SK-N-SH (cell line): ENCODE data around the gene TJAP1. TPM values are rescaled to one million over a fixed set of nuclear protein-coding genes. Genes with fewer than 3 reads are reported as not detected.

Source experiments
- CTCF ChIA-PET: fragments of 300-600, 350-600 bp; formaldehyde crosslinking; extraction: SDS; loops from one replicate; lab custom pipeline; 2021; lab: Yijun Ruan, JAX
- POLR2A ChIA-PET: fragments of 350-600 bp; sonication (Branson Sonifier 250); formaldehyde crosslinking; extraction: SDS; loops from one replicate; lab custom pipeline; 2020; ENCODE audit warnings: antibody characterized with exemption, inconsistent platforms; lab: Yijun Ruan, JAX
- DNase-seq: peaks from one replicate; pipeline ENCODE4 v3.0.0; 2012
- H2AFZ ChIP-seq: fragments of 200-600 bp; sonication (generic); 2 replicates; pipeline ENCODE4 v1.8.1; 2016; ENCODE audit warnings: antibody characterized with exemption, mild to moderate bottlenecking, low read depth
- H3F3A ChIP-seq: fragments of 200-600 bp; sonication (generic); replicated peaks from 2 replicates; pipeline ENCODE3; 2016; ENCODE audit warnings: antibody characterized with exemption, mild to moderate bottlenecking; ENCODE audit not compliant: insufficient read depth
- H3K27ac ChIP-seq, 2 experiments: fragments of 200-500 bp in 1 of 2; fragments of 200-600 bp in 1 of 2; sonication (Bioruptor generic) in 1 of 2; sonication (generic), shearing (Covaris generic) in 1 of 2; 2 replicates each; pipeline versions ENCODE4 v1.5.1 to v1.6.1; 2014 to 2016; ENCODE audit warnings: low read depth in 2 of 2, inconsistent platforms in 1 of 2, low read length in 1 of 2, mild to moderate bottlenecking in 1 of 2, mixed read lengths in 1 of 2
- H3K27me3 ChIP-seq: fragments of 200-600 bp; sonication (generic), shearing (Covaris generic); 2 replicates; pipeline ENCODE4 v1.6.1; 2016; ENCODE audit warnings: mixed run types; ENCODE audit not compliant: insufficient read depth
- H3K36me3 ChIP-seq, 2 experiments: fragments of 200-500 bp in 1 of 2; fragments of 200-600 bp in 1 of 2; sonication (Bioruptor generic) in 1 of 2; sonication (generic) in 1 of 2; replicated peaks in 1 of 2; 2 replicates each; pipeline versions ENCODE3 to v1.5.1; 2014 to 2016; ENCODE audit warnings: low read length in 1 of 2, mild to moderate bottlenecking in 1 of 2; ENCODE audit not compliant: insufficient read depth in 2 of 2, control insufficient read depth in 1 of 2
- H3K4me1 ChIP-seq, 2 experiments: fragments of 200-500 bp in 1 of 2; fragments of 200-600 bp in 1 of 2; sonication (Bioruptor generic) in 1 of 2; sonication (generic), shearing (Covaris generic) in 1 of 2; 2 replicates each; pipeline versions ENCODE4 v1.5.1 to v1.6.1; 2014 to 2016; ENCODE audit warnings: low read depth in 1 of 2, low read length in 1 of 2, mixed run types in 1 of 2; ENCODE audit not compliant: insufficient read depth in 2 of 2, control insufficient read depth in 1 of 2
- H3K4me2 ChIP-seq: fragments of 200-600 bp; sonication (generic), shearing (Covaris generic); 2 replicates; pipeline ENCODE4 v1.6.1; 2017; ENCODE audit warnings: mixed run types
- H3K4me3 ChIP-seq, 2 experiments: fragments of 200-500 bp in 1 of 2; fragments of 200-600 bp in 1 of 2; sonication (Bioruptor generic) in 1 of 2; sonication (generic), shearing (Covaris generic) in 1 of 2; 2 replicates each; pipeline versions ENCODE4 v1.5.1 to v1.8.1; 2014 to 2016; ENCODE audit warnings: low read depth in 2 of 2, inconsistent platforms in 1 of 2, low read length in 1 of 2, mild to moderate bottlenecking in 1 of 2, mixed read lengths in 1 of 2, moderate library complexity in 1 of 2
- H3K79me2 ChIP-seq: fragments of 200-600 bp; sonication (generic); 2 replicates; pipeline ENCODE4 v1.8.1; 2017; ENCODE audit warnings: mild to moderate bottlenecking; ENCODE audit not compliant: insufficient read depth
- H3K9ac ChIP-seq: fragments of 200-600 bp; sonication (generic); 2 replicates; pipeline ENCODE4 v1.6.1; 2017; ENCODE audit warnings: mixed run types
- H3K9me2 ChIP-seq: fragments of 200-600 bp; sonication (generic); 2 replicates; pipeline ENCODE4 v1.6.1; 2017; ENCODE audit warnings: mixed run types
- H3K9me3 ChIP-seq: fragments of 200-600 bp; sonication (generic); 2 replicates; pipeline ENCODE4 v1.6.1; 2017; ENCODE audit warnings: mixed run types, mild to moderate bottlenecking, moderate library complexity
- H4K20me1 ChIP-seq: fragments of 200-600 bp; sonication (generic); 2 replicates; pipeline ENCODE4 v1.6.1; 2017; ENCODE audit warnings: mild to moderate bottlenecking, mixed run types; ENCODE audit not compliant: insufficient read depth
- CHD2 ChIP-seq: fragments of 150-350 bp; IDR thresholded peaks from 2 replicates; pipeline ENCODE4 v1.6.1; 2018; ENCODE audit warnings: low read length; ENCODE audit not compliant: partially characterized antibody
- CTCF ChIP-seq: fragments of 200-600 bp; sonication (generic); IDR thresholded peaks from 2 replicates; pipeline ENCODE4 v1.6.1; 2017; ENCODE audit warnings: antibody characterized with exemption, mild to moderate bottlenecking, moderate library complexity
- ELF1 ChIP-seq: IDR thresholded peaks from 2 replicates; pipeline ENCODE4 v1.4.0; 2012
- FOXM1 ChIP-seq: IDR thresholded peaks from 2 replicates; pipeline ENCODE4 v1.4.0; 2012; ENCODE audit warnings: low read depth, mild to moderate bottlenecking
- GABPA ChIP-seq: IDR thresholded peaks from 2 replicates; pipeline ENCODE4 v1.4.0; 2012; ENCODE audit warnings: low read depth, mild to moderate bottlenecking
- GATA2 ChIP-seq: sonication (generic); formaldehyde crosslinking; IDR thresholded peaks from 2 replicates; pipeline ENCODE4 v1.5.0; 2020; ENCODE audit warnings: mild to moderate bottlenecking, missing genetic modification reagents
- IRF3 ChIP-seq: fragments of 150-350 bp; IDR thresholded peaks from 2 replicates; pipeline ENCODE4 v1.6.1; 2016; ENCODE audit warnings: mild to moderate bottlenecking, low read depth, low read length
- JUND ChIP-seq: IDR thresholded peaks from 2 replicates; pipeline ENCODE4 v1.4.0; 2012
- MEF2A ChIP-seq: IDR thresholded peaks from 2 replicates; pipeline ENCODE4 v1.4.0; 2012; ENCODE audit warnings: low read depth, borderline replicate concordance
- MXI1 ChIP-seq: IDR thresholded peaks from 2 replicates; pipeline ENCODE4 v1.6.1; 2012; ENCODE audit warnings: mild to moderate bottlenecking, low read depth, low read length, improper control_type of control experiment
- PBX3 ChIP-seq: IDR thresholded peaks from 2 replicates; pipeline ENCODE4; 2012
- POLR2AphosphoS5 ChIP-seq: IDR thresholded peaks from 2 replicates; pipeline ENCODE4 v1.6.1; 2012; ENCODE audit warnings: low read depth, low read length
- RAD21 ChIP-seq: IDR thresholded peaks from 2 replicates; pipeline ENCODE4 v1.6.1; 2012; ENCODE audit warnings: mild to moderate bottlenecking, low read length
- RFX5 ChIP-seq: IDR thresholded peaks from 2 replicates; pipeline ENCODE4 v1.6.1; 2012; ENCODE audit warnings: mild to moderate bottlenecking, improper control_type of control experiment, low read length
- RXRA ChIP-seq: IDR thresholded peaks from 2 replicates; pipeline ENCODE4 v1.4.0; 2012; ENCODE audit warnings: low read depth, mild to moderate bottlenecking, borderline replicate concordance
- SIN3A ChIP-seq: IDR thresholded peaks from 2 replicates; pipeline ENCODE4 v1.6.1; 2012; ENCODE audit warnings: low read depth, mild to moderate bottlenecking, low read length, moderate library complexity, borderline replicate concordance
- SMC3 ChIP-seq: IDR thresholded peaks from 2 replicates; pipeline ENCODE4 v1.6.1; 2012; ENCODE audit warnings: low read depth, low read length, improper control_type of control experiment
- TAF1 ChIP-seq: IDR thresholded peaks from 2 replicates; pipeline ENCODE4 v1.6.1; 2012; ENCODE audit warnings: low read depth, mild to moderate bottlenecking, low read length, moderate library complexity, borderline replicate concordance
- TCF12 ChIP-seq: IDR thresholded peaks from 2 replicates; pipeline ENCODE4 v1.4.0; 2012
- USF1 ChIP-seq: IDR thresholded peaks from 2 replicates; pipeline ENCODE4 v1.4.0; 2012; ENCODE audit warnings: low read depth, borderline replicate concordance
- YY1 ChIP-seq: IDR thresholded peaks from 2 replicates; pipeline ENCODE4 v1.4.0; 2012; ENCODE audit warnings: low read depth, mild to moderate bottlenecking
- WGBS: methylation state at CpG from one replicate; pipeline ENCODE4 v1.1.6; 2017; ENCODE audit warnings: low lambda C conversion rate; 5-methylcytosine and 5-hydroxymethylcytosine counted together
- polyA plus RNA-seq, 3 experiments: library from polyadenylated mRNA; depleted of rRNA; stranded (reverse); fragments of >200 nt; gene quantifications; 2 replicates each; pipeline ENCODE4 v1.2.3, GENCODE V29; 2012
- TF ChIP-seq, protein P1 (sequence below): fragments of 150-350 bp; IDR thresholded peaks from 2 replicates; pipeline ENCODE4 v1.6.1; 2017; ENCODE audit warnings: antibody characterized with exemption, low read length, low read depth, borderline replicate concordance

Gene TJAP1
- polyA plus RNA-seq, 1 of the 3 experiments (the other 2 are of a cell fraction): 39.5 TPM

DNA sequence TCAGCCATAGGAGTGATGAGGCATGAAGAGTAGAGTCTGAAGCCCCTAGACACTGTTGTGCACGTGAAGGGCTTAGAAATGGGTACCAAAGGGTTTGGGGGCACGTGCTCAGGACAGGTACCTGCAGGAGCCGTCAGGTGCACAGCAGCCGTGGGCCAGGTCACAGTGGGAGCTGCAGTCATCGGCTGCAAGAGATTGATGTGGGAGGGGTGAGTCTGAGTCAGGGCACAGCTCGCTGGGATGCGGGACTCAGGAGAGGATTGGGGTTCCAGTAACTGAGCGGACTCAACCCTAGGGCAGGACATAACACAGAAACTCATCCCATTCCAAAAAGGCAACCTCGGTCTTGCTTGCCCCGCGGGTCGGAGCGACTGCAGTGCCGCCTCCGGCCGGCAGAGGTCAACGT, 23.1 kb upstream of the TJAP1 start:
- H3K4me1 ChIP-seq: peaks cover 0 to 8% of the 10 kb centered on the region in 2 experiments; a peak in 1 of 4 replicates
- DNase-seq: no peak
- peaks cover 7% of the 10 kb centered on the region; the same call in 1 of the 2 replicates for H3K27me3 ChIP-seq
- H3K4me3 ChIP-seq: peak overlapping the region; percentile 49 to 60; a peak in 3 of 4 replicates
- H3K36me3 ChIP-seq: peaks cover 3 to 18% of the 10 kb centered on the region in 2 experiments
- H4K20me1 ChIP-seq: no peaks in the 10 kb centered on the region
- H2AFZ ChIP-seq: no peak overlapping the region
- CTCF ChIA-PET: interaction anchor here (0.7 to 14.6 kb wide), 15 partner anchors 10 to 67 kb away, joined by 3 to 382 read pairs (median 5); partner anchors contain the start of genes LRRC73 and TJAP1
- H3K9me3 ChIP-seq: no peaks in the 10 kb centered on the region
- H3K9me2 ChIP-seq: no peaks in the 10 kb centered on the region
- H3K27ac ChIP-seq: no peak overlapping the region
- TF ChIP-seq MXI1 (no peak), TAF1 (no peak), MEF2A (no peak), SIN3A (no peak), ELF1 (no peak), GATA2 (CRISPR knock-in tag) (no peak), JUND (no peak), PBX3 (no peak), TCF12 (no peak), RXRA (no peak), USF1 (no peak), SMC3 (peak; percentile 90), CHD2 (no peak), POLR2AphosphoS5 (no peak), RAD21 (peak; percentile 81), GABPA (no peak), FOXM1 (no peak), CTCF (peak; percentile 80), YY1 (no peak), IRF3 (no peak), RFX5 (no peak)
- TF ChIP-seq, protein P1, sequence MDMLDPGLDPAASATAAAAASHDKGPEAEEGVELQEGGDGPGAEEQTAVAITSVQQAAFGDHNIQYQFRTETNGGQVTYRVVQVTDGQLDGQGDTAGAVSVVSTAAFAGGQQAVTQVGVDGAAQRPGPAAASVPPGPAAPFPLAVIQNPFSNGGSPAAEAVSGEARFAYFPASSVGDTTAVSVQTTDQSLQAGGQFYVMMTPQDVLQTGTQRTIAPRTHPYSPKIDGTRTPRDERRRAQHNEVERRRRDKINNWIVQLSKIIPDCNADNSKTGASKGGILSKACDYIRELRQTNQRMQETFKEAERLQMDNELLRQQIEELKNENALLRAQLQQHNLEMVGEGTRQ: no peak
- peak overlapping the region; percentile 90; the same call in 1 of the 2 replicates for H3K4me2 ChIP-seq
- 18% methylated on average over 17 of the region's 17 CpGs for WGBS
- no peaks in the 10 kb centered on the region for H3K79me2 ChIP-seq
- POLR2A ChIA-PET: interaction anchor here (0.5 to 1.4 kb wide), 2 partner anchors 20 to 84 kb away, joined by 3 read pairs; no protein-coding TSS in a partner anchor
- H3K9ac ChIP-seq: no peak overlapping the region
- H3F3A ChIP-seq: peaks cover 11% of the 10 kb centered on the region
